Vagina (tissue), 2 donors: Measurements from ENCODE around the gene RUBCN.

Source experiments
- CTCF ChIP-seq, 3 experiments: fragments of 450-650 bp in 2 of 3; fragments of 200-600 bp in 1 of 3; sonication (generic) in 1 of 3; IDR thresholded peaks; one replicate each; pipeline ENCODE4 v1.5.1; 2017 to 2019; ENCODE audit warnings: antibody characterized with exemption in 3 of 3, mild to moderate bottlenecking in 2 of 3, moderate library complexity in 2 of 3
- POLR2A ChIP-seq, 2 donors: fragments of 450-650 bp; IDR thresholded peaks; one replicate each; pipeline ENCODE4 v1.6.1; 2017; ENCODE audit warnings: antibody characterized with exemption in 2 of 2, mild to moderate bottlenecking in 2 of 2, moderate library complexity in 2 of 2

- TF ChIP-seq POLR2A (IDR thresholded peaks at IDR 0.05) (no peak), CTCF (IDR thresholded peaks at IDR 0.05) (no peak)
Observed at GRCh38 chr3:197674741-197675562, 61.8 kb downstream of the RUBCN start.
